Limb (tissue), 2 donors: Measurements from ENCODE around the gene RPS6KA2.

Experiments
- DNase-seq, 2 donors: peaks; one replicate each; pipeline ENCODE4 v3.0.0-alpha.2; 2016; ENCODE audit errors: extremely low spot score in 2 of 2

RPS6KA2 gene

DNA sequence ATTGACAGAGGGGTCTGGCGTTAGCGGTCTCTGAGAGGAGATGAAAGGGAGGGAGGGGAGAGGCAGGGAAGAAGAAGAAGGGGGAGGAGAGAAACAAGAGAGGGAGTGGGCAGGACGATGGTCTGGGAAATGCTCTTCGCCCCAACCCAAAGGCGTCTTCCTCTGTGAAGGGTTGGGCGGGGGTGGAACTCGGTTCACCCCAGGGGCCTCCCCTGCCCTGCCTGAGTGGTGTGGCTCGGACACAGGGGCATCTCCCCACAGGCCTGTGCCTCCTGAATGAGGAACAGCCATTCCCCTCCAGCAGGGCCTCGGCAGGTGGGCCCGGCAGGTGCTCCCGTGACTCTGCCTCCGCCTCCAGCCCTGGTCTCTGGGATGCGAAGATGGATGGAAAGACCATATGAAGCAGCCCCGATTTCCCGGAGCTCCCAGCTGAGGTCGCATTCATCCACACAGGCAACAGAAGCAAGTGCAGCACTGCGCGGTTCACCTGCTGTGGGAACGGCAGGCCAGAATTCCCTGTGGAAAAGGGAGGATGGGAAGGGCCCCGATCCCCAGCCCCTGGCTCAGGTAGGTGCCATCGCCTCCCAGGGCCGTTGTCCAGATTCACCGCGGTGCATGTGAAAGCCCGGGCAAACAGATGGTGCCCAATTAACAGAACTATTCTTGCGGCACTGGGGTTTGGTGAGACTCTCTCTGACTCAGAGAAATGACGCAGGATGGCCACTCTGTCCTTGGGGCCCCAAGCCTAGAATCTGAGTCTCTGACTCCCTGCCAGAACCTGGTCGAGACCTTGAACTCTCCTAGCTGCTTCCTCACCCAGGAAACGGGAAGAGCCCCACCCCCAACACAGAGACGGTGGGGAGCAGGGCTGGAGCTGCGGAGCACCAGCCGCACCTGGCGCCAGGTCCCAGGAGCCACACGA lies 29.4 kb upstream of the RPS6KA2 start:
- DNase-seq, result no peak

DNA sequence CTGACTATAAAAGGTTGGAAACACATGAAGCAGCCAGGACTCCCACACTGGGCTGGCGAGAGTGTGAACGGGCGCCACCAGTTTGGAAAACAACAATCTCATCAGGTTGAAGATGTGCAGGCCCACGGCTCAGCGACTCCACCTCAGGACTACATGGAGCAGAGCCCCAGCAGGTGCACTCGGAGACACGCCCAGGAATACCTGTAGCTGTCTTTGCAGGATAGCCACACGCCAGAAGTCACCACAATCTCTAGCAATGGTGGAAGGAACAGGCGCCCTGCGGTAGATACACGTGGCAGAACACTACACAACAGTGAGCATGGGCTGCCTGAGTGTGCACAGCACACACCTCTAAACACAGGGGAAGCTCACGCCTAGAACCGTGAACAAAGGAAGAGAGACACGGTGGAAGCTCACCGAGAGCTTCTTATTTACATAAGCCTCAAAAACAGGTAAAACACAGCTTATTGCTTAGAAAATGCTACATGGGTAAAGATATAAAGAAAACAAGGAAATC lies 28.7 kb upstream of the RPS6KA2 start:
- DNase-seq, result no peak

DNA sequence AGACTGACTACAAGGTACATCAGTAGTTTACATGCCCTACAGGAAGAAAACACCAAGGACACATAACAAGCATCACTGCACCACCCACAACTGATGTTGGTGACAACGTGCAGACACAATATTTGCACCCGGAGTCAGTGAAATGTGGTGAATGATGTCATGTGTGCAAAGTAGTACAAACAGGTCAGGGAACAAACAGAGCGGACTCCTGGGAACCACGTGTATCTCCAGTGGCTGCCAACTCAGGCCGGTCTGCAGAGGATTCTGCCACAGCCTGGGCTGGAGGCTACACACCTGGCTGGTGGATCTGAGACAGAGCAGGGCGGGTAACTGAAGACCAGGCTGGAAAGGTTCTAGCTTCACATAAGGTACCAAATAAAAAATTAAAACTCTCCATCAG lies 28.2 kb upstream of the RPS6KA2 start:
- no peak for DNase-seq

DNA sequence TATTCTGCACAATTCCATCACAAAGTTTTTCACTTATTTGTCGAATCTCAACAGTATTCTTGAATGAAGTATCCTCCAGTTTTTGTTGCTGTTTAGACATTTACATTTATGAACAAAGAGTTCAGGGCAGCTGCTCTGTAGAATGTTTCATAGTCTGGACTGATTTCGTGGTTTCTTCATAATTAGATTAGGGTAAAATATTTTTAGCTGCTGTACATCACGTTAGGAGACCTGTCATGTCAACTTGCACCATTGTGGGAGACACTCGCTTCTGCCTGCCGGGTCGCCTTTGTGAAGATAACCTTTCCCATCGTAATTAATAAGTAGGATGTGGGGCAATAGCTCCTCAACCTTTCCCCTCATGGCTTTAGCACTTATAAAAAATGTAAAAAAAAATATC lies 27.5 kb upstream of the RPS6KA2 start:
- DNase-seq, result no peak

DNA sequence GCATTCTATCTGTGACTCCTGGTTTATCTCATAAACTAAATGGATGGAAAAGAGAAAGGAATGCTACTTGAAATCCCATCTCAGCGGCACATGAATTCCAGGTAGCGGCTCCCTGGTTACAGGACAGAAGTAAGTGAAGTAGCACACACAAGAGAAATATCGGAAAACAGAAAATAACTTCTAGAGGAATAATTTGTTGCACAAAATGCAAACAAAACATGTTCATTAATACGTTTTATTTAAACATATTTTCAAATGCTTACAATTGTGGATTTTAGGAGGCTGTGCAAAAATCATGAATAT lies 26.5 kb upstream of the RPS6KA2 start:
- DNase-seq, result no peak

DNA sequence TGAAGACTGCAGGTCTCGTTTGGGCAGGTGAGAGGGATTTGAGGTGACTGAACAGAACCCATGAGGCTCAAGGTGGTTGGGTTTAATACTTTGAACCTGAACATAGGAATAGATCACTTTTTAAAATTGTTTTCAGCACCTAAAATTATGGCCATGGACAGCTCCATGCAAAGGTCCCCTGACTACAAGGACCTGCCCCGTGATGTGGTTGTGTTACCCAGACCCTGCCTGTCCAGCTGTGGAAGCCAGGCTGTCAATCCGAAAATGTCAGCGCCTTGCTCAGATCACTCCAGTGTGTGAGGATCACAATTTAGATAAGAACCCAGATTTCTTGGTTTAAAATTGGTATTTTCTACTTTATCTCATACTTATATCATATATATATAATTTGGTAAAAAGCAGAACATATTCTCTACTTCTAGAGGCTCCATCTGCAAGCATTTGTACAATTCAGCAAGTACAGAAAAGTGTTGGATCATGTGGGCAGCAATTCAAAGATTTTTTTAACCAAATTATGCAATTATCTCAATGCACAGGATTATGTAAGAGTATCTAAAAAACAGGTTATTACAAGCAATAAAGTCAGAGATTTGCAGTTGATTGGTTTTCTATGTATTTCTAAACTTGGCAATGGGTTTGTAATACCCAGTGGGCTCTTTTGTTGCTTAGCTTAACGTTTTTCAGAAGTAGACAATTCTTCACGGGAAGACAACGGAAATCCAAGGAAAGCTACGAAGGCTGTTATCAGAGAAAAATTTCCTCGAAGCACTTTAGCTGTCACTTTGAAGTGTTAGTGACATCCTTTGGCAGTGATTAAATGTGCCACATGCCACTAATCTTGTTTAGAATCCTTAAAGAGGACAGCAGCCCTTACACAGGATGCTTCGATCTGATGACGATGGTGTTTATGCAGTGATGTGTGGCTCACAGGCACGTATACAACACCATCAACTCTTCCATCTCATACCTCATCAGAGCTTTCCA lies 24.1 kb upstream of the RPS6KA2 start:
- DNase-seq, result no peak

DNA sequence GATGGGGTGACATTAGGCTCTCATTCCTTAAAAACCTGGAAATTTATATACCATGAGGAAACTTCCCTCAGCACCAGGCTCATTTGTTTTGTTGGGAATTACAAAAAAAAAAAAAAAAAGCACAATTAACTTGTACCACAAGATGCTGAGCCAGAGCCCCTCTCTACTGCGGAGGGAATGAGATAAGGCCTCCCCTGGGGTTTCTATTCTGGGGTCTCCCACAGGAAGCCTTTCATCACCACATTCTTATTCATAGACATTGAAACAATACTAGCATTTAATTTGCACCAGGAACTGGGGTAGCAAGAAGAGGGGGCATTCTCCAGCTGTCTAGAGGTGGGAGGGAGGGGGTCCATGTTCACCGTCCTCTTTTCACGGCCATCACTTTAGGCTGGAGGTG lies 23.0 kb upstream of the RPS6KA2 start:
- DNase-seq, result no peak

DNA sequence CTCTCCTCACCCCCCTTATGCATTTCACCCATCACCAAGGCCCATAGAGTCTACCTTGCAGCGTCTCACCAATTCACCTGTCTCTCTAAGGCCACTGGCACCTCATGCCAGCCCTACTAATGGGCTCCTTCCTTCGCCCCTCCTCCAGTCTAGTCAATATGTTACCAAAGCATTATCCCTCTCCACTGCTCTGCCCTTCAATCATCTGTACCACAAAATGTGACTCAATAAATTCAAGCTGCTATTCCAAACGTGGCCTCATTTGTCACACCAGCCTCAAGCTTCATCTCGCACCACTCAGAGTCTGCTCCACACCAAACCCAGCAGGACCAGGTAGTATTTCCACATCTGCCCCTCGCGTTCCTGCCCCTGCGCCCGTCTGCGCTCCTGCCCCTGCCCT lies 21.8 kb upstream of the RPS6KA2 start:
- no peak for DNase-seq

DNA sequence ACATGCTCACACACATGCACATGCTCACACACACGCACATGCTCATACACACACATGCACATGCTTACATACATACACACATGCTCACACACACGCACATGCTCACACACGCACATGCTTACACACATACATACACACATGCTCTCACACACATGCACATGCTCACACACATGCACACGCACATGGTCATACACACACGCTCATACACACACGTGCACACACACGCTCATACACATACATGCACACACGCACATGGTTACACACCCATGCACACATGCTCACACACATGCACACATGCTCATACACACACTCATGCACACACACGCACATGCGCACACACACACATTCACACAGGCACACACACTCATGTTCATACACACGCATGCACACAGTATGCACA lies 20.8 kb upstream of the RPS6KA2 start:
- no peak for DNase-seq

DNA sequence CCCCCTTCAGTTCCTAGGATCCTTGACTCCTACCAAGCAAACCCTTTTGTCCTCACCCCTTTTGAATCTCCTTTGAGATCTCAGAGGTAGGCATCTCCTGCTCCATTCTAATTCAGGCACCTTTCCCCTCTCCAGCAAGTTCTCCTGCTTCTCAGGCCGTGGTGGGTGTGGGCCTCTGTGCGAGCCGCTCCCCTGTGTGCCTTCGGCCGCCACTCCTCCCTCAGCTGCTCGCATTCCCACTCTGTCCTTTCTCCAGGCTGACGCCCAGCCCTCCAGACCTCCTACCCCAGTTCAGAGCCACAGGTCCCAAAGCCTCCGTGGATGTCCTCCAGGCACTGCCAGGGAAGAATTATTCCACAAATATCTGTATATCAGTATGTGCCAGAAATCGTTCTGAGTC lies 19.7 kb upstream of the RPS6KA2 start:
- no peak for DNase-seq

DNA sequence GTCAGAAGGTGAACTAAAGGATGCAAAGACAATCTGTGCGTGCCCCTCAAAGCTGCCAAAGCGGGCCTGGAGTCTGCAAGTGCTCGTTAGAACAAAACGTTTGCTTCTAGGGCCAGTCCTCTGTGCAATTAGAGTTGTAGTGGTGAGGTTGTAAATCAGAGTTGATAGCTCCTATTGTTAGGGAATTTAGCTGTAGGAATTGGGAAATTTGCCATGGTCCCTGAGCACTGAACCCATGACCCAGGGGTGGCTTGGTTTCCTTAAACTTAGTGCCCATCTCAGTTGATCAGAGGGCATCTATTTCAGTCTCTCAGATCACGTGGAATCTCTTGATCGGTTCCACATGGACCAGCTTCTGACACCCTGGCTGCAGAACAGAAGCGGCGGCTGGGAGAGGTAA lies 18.8 kb upstream of the RPS6KA2 start:
- no peak for DNase-seq

DNA sequence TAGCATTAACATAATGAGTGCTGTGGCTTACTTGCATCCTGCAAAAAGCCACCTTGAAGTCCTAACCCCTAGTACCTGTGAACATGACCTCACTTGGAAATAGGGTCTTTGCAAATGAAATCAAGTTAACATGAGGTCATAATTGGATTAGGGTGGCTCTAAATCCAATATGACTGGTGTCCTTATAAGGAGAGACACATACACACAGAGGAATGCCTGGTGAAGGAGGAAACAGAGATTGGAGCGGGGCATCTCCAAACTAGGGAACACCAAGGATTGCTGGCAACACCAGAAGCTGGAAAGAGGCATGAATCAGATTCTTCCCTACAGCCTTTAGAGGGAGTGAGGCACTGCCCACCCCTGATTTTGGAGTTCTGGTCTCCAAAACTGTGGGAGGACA lies 17.6 kb upstream of the RPS6KA2 start:
- DNase-seq, result no peak

DNA sequence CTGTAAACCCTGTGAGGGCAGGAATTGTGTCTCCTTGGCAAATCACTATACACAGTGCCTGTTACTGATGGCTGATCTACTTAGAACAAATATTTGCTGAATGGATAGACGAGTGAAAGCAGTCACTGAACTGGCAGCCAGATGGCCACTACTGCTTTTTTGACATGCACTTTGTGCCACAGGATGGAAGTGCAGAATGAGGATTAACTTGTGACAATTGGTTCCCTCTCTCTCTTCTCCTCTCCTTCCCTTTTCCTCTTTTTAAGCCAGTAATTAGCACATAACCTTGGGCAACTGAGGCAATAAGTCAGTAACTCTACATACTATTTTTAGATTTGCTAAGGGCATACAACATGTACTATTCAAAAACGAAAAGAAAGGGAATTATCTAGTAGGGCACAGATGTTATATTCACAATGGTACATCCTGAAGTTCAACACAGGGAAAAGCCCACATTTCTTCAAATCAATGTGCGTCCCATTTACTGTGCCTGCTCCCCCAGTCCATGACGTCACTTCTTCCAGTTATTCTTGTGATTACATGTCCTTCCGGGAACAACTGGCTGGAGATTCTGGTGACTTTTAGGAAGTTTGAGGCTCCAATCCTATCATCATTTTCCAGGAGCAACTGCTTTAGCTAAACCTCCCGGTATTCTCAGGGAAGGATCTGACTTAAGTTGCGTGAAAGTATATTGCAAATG lies 17.0 kb upstream of the RPS6KA2 start:
- no peak for DNase-seq

DNA sequence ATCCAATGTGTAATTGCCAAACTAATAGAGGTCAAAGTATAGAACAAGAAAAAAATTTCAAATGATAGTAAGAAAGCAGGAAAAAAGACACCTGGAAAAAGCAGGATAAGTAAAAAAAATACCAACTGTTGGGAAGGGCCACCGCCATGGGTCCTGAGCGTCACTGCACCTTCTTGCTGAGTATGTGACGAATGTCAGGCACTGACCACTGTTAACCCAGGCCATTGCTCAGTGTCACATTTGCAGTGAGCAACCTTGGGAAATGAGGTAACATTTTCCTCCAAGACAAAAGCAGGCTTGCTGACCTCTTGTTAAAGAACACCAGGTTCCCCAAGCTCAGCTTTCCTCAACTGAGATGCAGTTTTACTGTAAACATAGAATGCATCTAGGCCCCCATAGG lies 15.6 kb upstream of the RPS6KA2 start:
- no peak for DNase-seq

DNA sequence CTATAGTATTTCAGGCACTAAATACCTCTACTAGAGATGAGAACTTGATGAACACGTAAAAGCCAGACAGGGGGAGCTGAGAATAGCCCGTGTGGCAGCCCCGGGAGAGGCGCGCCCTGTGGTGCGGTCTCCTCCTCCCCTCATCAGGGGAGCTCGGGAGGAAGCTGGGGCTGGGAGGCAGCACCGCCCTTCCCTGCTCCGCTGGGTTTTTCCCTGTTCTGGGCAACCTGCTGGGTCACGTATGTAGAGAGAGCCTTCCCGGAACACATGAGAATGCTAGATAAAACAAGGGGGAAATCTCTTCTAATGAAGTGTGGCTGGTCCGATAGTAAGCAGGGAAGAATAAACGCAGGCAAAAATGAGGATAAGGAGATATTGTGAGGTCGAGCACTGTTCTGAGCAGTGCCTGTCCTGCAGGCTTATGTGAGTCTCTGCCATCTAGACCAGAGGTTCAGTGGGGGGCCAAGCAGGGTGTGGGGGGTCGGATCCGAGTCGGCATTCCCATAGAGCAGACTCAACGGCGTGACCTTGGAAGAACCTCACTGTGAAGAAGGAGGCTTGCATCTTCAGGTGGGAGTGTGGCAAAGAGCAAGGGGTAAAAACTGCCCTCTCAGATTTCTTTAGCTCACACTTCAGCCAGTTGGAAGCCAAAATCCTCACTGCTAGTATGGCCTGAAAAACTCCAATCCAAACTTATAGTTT lies 13.4 kb upstream of the RPS6KA2 start:
- no peak for DNase-seq

DNA sequence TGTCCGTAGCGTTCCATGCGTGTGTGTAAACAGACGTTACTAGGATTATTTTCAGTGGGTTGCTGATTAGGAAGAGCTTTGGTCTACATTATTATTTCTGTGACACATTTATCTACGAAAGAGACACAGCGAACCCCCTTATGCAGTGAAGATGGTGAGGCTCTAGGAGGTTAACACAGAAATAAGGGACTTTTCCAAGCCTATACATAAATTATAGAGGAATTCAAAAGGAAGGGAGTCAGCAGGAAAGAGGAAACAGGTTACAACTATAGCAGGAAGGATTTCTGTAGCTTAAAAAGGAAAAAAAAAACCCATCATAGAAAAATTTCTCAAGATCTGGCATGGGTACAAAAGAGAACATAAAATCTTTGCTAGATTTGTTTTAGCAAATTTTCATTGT lies 12.9 kb upstream of the RPS6KA2 start:
- no peak for DNase-seq

DNA sequence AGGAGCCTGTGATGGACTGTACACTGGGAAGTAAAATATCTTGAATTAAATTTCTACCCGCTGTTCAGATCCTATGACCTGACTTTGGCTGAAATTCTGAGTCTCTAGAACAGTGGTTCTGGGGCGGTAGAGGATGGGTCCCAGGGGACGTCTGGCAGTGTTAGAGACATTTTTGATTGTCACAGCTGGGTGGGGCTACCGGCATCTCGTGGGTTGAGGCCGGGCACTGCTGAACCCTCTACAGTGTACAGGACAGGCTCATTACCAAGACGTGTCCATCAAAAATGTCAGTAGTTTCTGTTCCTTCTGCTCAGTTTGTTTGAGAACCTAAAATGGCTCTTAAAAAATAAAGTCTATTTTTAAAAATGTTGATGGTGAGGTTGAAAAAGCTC lies 11.5 kb upstream of the RPS6KA2 start:
- no peak for DNase-seq

DNA sequence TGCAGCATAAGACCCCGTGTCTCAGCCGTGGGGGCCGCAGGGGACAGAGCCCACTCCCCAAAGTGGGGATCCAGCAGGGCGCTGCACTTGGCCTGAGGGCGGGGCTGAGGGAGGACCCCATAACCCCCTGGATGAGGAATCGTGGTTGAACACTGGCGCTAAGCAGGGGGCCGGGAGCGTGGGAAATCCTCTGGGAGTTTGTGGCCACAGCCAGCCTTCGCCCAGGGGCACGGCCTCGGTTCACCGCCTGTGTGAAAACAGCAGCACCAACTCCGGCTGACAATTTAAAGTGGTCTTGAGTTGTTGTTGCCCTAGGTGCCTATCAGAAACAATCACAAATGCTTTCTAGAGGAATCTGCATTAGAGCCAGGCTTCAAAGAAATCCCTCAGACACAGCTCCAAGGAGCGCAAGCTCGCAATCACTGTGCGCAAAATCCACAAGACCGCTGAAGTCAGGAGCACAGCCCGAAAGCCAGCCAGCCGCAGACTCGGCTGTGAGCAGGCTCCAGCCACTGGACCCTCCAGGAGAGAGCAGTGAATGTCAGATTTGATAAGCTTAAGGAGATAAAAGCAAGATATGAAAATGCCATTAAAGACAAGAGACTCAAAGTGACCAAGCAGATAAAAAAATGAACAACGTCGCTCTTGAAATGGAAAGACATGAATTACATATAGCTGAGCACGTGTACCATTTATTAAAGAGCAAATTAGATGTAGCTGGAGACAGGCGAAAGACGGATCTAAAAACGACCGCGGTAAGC lies 10.9 kb upstream of the RPS6KA2 start:
- no peak for DNase-seq

DNA sequence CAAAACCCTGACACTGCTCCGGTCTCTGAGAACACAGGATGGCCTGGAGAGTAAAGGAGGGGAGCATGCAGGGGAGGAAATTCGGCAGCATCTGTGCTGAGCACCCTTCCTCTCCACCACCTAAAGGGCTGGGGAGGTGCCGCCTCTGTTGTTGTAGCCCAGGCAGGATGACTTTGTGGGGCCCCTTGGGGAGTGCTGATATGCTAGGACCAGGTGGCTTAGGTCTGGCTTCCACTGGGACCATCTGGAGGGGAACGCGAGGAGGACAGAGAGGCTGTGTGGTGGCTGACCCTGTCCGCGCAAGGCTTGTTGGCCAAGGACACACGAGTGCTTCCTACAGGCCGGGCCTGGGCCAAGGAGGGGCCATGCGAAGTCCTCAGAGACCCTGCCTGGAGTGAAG lies 9.9 kb upstream of the RPS6KA2 start:
- no peak for DNase-seq

DNA sequence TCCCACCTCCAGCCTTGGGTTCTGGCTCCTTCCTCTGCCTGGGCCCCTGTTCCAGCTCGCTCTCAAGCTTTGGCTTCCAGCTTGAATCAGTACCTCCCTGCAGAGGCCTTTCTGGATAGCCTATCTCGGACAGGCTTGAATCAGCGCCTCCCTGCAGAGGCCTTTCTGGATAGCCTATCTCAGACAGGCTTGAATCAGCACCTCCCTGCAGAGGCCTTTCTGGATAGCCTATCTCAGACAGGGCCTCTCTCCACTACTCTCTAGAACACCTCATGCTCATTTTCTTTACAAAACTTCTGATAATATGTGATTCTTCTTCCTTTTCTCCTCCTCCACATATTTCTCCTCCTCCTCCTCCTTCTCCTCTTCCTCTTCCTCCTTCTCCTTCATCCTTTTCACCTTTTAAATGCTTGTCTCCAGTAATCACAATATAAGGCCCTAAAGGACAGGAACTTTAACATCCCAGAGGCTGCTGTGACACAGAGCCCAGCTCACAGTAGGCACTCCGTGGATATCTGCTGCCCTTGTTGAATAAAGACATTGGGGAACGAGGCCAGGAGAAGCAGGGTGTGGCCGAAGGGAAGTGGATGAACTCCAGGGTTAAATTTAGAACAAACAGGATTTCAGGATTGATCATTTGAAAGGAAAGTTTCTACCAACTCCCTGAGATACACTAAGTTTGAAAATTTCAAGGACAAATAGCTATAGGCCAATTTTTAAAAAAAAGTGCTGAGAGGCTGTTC lies 9.3 kb upstream of the RPS6KA2 start:
- no peak for DNase-seq
